ENCODE data around the gene ATP2A3. TPM values are rescaled to one million over a fixed set of nuclear protein-coding genes. Genes with fewer than 3 reads are reported as not detected.

ATP2A3 gene
- total and polyA plus RNA-seq, 8 donors: 5.8 to 53.5 (median 7.4) TPM

- DNase-seq: peak in 2 of 4 donors; percentile 65 to 70
- H3K27ac ChIP-seq: peak overlapping the region in 1 of 2 donors; percentile 30
- peaks cover 11 to 23% of the 10 kb centered on the region in 2 donors for H3K4me1 ChIP-seq
- H3K27me3 ChIP-seq: no peaks in the 10 kb centered on the region
- H3K4me3 ChIP-seq: no peak overlapping the region
- peaks cover 0 to 80% of the 10 kb centered on the region in 2 donors for H3K36me3 ChIP-seq
- TF ChIP-seq CTCF (IDR thresholded peaks at IDR 0.05): no peak
- intact Hi-C loops (cut with DNase I): loop anchor here (10.0 kb wide), 2 partner anchors 73 to 93 kb away; partner anchors contain the start of gene P2RX1 (in 1 of the 2)
- ATAC-seq: no peak
- H3K9me3 ChIP-seq: no peaks in the 10 kb centered on the region
These were observed 43.8 kb upstream of the ATP2A3 start for GRCh38 chr17:4008082-4008435.

GRCh38 chr17:4007346-4008081, 43.3 kb upstream of the ATP2A3 start:
- no peak for TF ChIP-seq CTCF (IDR thresholded peaks at IDR 0.05)
- Histone ChIP-seq H3K27me3 (no peaks in the 10 kb centered on the region), H3K9me3 (no peaks in the 10 kb centered on the region), H3K4me3 (no peak overlapping the region), H3K4me1 (peaks cover 11 to 24% of the 10 kb centered on the region in 2 donors), H3K36me3 (peaks cover 0 to 75% of the 10 kb centered on the region in 2 donors), H3K27ac (peak overlapping the region in 1 of 2 donors; percentile 30)
- no peak for ATAC-seq
- DNase-seq: no peak
- intact Hi-C loops (cut with DNase I): loop anchor here (10.0 kb wide), 2 partner anchors 73 to 93 kb away; partner anchors contain the start of gene P2RX1 (in 1 of the 2)

- intact Hi-C loops (cut with DNase I): loop anchor here (10.0 kb wide), 2 partner anchors 72 to 92 kb away; partner anchors contain the start of gene P2RX1 (in 1 of the 2)
- H3K4me3 ChIP-seq: no peak overlapping the region
- peaks cover 0 to 67% of the 10 kb centered on the region in 2 donors for H3K36me3 ChIP-seq
- TF ChIP-seq CTCF (IDR thresholded peaks at IDR 0.05): no peak
- no peak for DNase-seq
- no peaks in the 10 kb centered on the region for H3K9me3 ChIP-seq
- no peaks in the 10 kb centered on the region for H3K27me3 ChIP-seq
- peak; percentile 58 for ATAC-seq
- peaks cover 11 to 28% of the 10 kb centered on the region in 2 donors for H3K4me1 ChIP-seq
- H3K27ac ChIP-seq: no peak overlapping the region
These were observed 42.5 kb upstream of the ATP2A3 start for GRCh38 chr17:4006745-4007211.

GRCh38 chr17:4006165-4006589, 41.9 kb upstream of the ATP2A3 start:
- intact Hi-C loops (cut with DNase I): loop anchor here (10.0 kb wide), 2 partner anchors 71 to 91 kb away; partner anchors contain the start of gene P2RX1 (in 1 of the 2)
- DNase-seq (peak in 2 of 4 donors; percentile 65 to 81), ATAC-seq (peak; percentile 75)
- no peaks in the 10 kb centered on the region for H3K9me3 ChIP-seq
- no peak overlapping the region for H3K27ac ChIP-seq
- no peak overlapping the region for H3K4me3 ChIP-seq
- no peaks in the 10 kb centered on the region for H3K27me3 ChIP-seq
- H3K36me3 ChIP-seq: peaks cover 0 to 61% of the 10 kb centered on the region in 2 donors
- TF ChIP-seq CTCF (IDR thresholded peaks at IDR 0.05): no peak
- H3K4me1 ChIP-seq: peaks cover 11 to 28% of the 10 kb centered on the region in 2 donors

Data from left lung (tissue), 10 donors.